Fibroblast of skin of scalp (primary cell): ENCODE data around the gene CMC1. TPM values are rescaled to one million over a fixed set of nuclear protein-coding genes. Genes with fewer than 3 reads are reported as not detected.
"Not testable (repeated sequence)": the region's sequence is repeated elsewhere in the genome, so short reads cannot be mapped to it uniquely, and the experiment has no call there.

Experiments
- DNase-seq: peaks from one replicate; pipeline ENCODE4 v3.0.0-alpha.2; 2013
- polyA plus RNA-seq, 2 experiments: library from polyadenylated mRNA; unstranded; fragments of 120-200 nt; gene quantifications; one replicate each; pipeline ENCODE4 v1.2.1, GENCODE V29; 2013; ENCODE audit not compliant: insufficient read length in 2 of 2

The CMC1 gene
- 22.3 TPM for polyA plus RNA-seq (2013, experiment 1 of 2; ENCODE audit: insufficient read length)
- polyA plus RNA-seq (2013, experiment 2 of 2; ENCODE audit: insufficient read length), result 20.5 TPM

DNA sequence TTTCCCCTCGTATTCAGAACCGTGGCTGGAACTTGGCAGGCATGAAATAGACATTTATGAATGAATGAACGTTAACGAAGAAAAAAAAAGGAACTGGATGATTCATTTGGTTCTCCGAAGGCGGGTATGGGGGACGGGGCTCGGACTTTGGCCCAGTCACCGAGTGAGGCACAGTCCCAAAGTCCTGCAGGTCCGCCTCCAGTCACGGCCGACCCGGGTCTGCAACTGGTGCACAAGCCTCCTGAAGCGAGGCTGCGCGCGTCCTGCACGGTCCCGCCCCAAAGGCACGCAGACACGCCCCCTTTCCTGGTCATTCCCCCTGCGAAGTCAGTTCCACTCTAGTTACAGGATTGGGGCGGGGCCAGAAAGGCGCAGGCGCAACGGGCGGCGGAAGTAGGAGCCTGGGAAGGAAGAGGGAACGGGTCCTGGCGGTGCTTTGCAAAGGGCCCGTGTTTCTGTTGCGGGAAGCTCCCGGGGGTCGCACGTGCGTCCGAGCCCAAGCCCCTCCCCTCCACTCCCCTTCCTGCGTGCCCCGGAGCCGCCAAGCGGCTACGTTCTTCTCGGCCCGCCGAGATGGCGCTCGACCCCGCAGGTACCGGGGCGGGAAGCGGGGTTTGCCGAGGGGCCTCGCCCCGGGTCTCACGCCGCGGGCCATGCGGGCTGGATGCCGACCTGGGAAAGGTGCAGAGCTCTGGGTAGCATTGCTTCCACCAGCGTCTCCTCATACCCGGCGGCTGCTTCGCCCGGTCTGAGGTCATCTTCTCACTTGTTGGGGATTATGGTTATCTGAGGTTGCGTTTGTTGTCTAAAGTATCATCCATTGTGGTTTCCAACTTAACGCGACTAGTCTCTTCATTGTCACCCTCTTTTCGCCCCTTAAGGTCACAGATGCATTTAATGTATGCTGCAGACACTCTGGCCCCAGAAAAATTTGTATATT, at the start of gene CMC1:
Gene CMC1, plus strand, starts transcription at position 399 of the 940 bp plus-strand sequence. Its CDS starts 175 bp downstream, at position 574.
- DNase-seq, result peak; percentile 97

DNA sequence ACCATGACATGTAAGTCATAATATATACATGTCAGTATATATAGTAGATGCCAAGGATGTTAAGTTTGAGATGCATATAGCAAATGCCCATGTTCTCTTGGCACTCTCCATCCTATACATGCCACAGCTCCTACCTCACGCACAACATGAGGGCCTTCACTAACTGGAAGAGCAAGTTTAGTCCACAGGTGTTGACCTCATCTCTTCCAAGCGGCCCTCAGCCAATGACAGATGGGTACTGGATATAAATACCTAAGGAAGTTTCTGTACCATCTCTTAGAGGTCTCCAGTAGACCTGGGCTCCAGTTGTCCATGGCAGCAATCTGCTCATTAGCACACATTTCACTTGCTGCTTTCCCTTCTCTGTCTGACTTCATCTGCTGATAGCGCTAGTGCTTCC, 43.3 kb upstream of the CMC1 start:
- DNase-seq, result no peak

DNA sequence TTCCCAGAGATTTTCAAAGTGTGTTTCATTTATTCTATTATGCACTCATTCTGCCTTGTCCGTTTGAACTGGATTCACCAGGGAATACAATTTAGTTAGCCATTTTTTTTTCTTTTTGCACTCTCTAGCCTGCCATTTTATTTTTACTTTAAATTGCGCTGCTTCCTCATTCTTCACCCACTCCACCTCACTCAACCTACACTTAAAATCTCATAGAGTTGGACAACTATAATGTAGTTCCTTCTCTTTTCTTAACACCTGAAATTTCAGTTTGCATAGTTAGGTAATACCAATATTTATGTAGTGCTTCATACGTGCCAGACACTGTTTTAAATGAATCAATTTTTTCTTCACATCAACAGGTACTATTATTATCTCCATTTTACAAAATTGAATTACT, 42.4 kb upstream of the CMC1 start:
- DNase-seq, result no peak

DNA sequence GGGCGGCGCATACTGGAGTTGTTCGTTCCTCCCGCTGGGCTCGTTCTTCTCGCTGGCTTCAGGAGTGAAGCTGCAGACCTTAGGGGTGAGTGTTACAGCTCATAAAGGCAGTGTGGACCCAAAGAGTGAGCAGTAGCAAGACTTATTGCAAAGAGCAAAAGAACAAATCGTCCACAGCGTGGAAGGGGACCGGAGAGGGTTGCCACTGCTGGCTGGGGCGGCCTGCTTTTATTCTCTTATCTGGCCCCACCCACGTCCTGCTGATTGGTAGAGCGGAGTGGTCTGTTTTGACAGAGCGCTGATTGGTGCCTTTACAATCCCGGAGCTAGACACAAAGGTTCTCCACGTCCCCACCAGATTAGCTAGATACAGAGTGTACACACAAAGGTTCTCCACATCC, 41.8 kb upstream of the CMC1 start:
- DNase-seq, result not testable (repeated sequence)

GRCh38 chr3:28200366-28200848, 41.0 kb upstream of the CMC1 start:
- DNase-seq, result not testable (repeated sequence)

GRCh38 chr3:28206479-28206878, 34.9 kb upstream of the CMC1 start:
- no peak for DNase-seq

DNA sequence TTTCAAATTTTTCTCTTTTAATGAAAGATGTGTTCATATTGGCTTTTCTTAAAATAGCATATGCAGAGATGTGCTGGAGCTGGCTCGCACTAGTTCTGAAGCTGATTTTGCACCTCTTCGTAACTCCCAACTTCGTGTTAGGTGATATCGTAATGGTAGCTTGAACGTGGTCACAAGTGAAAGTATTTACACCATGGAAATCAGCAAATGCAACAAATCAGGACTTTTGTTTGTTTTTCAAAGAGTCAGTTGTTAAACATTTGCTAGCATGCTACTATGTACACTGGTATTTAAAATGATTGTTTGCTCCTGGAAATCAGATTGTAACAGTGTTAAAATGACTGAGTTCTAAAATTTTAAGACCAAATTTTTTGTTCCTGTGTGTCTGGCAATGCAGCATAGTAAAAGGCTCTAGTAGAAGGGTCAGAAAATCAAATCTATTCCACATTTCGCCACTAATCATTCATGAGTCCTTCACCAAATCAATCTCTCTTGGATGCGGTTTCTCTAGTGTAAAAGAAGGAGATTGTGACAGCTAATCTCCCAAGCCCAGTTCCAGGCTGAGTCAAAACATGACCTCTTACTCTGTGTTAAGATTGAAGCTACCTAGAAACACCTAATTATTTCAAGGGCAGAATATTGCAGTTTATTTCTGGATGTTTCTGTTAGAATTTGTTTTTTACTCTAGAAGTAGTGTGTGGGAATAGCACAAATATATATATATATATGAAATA, 34.3 kb upstream of the CMC1 start:
- DNase-seq, result no peak

- DNase-seq, result no peak
Observed at GRCh38 chr3:28210968-28211713, 30.3 kb upstream of the CMC1 start.

- DNase-seq, result no peak
Observed at GRCh38 chr3:28212681-28213080, 28.7 kb upstream of the CMC1 start.

DNA sequence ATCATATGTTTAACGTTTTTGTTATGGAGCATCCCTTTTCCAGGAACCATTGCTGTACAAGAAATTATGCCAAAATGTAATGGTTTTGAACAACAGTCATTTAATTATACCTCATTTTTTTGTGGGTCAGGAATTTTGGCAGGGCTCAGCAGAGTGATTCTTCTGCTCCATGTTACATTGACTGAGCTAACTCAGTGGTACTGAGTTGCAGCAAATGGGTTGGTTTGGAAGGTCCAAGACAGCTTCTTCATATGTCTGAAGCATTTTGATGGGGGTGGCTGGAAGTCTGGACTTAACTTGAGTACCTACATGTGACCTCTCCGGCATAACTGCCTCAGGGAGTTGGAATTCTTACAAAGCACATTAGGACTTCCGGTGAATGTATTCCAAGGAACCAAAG, 26.0 kb upstream of the CMC1 start:
- DNase-seq, result no peak

GRCh38 chr3:28218071-28218916, 23.1 kb upstream of the CMC1 start:
- DNase-seq, result no peak

GRCh38 chr3:28218917-28219198, 22.6 kb upstream of the CMC1 start:
- no peak for DNase-seq

DNA sequence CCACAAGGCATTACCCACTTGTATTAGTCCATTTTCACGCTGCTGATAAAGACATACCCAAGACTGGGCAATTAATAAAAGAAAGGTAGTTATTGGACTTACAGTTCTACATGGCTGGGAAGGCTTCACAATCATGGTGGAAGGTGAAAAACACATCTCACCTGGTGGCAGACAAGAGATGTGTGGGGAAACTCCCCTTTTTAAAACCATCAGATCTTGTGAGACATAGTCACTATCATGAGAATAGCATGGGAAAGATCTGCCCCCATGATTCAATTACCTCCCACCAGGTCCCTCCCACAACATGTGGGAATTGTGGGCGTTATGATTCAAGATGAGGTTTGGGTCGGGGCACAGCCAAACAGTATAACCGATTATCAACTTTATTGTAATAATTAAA, 17.0 kb upstream of the CMC1 start:
- no peak for DNase-seq

DNA sequence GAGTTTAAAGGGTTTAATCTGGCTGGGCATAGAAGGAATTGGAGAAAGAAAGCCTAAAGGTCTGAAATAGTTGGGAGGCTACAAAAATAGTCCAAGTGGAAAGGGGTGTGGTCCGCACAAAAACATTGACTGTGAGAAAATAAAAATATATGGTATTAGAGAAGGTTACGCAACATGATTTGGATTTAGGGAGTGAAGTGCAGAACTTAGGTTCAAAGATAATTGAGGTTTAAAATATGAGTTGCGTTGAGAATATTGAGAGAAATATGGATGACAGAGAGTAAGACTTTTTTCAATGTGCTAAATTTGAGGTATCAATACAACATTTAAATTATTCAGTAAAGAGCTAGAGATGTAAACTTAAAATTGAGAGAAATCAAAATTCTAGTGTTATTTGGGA, 15.4 kb upstream of the CMC1 start:
- DNase-seq, result no peak

- DNase-seq, result no peak
Observed at GRCh38 chr3:28228623-28229022, 12.8 kb upstream of the CMC1 start.

GRCh38 chr3:28232659-28233058, 8.8 kb upstream of the CMC1 start:
- no peak for DNase-seq

GRCh38 chr3:28234454-28234853, 7.0 kb upstream of the CMC1 start:
- no peak for DNase-seq

DNA sequence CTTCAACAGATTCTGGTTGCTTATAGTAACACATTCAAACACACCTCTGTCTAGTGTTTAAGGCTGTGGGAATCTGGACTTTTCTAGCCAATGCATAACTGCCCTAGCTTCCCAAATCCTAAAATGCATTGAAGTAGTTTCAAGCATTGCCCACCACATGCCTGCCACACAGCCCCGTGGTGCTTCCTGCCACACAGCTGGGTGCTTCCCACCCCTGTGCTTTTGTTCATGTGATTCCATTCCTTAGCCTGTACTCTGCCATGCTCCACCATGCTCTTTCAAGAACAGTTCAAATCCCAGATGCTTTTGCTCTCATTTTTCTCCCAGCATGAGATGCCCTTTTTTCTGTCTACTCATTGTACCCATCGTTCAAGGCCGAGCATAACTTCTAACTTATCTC, 2.3 kb upstream of the CMC1 start:
- no peak for DNase-seq

DNA sequence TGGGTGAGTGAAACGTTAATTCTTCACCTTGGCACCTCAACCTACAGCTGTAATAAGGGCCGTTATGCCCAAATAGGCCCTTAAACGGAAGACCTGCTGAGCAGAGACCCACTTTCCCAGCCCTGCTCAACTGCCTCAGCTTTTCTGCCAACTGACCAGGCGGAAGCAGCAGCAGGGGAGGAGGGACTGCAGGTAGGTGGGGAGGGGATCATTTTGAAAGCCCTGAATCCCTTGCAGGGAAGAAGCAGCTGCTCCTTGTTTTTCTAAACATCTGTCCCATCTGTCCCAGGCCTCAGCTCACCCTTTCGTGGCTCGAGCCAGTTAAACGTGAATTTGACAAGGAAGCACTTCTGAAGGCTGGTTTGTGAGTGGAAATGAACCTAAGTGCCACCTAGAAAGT, 978 bp upstream of the CMC1 start:
- DNase-seq, result no peak

DNA sequence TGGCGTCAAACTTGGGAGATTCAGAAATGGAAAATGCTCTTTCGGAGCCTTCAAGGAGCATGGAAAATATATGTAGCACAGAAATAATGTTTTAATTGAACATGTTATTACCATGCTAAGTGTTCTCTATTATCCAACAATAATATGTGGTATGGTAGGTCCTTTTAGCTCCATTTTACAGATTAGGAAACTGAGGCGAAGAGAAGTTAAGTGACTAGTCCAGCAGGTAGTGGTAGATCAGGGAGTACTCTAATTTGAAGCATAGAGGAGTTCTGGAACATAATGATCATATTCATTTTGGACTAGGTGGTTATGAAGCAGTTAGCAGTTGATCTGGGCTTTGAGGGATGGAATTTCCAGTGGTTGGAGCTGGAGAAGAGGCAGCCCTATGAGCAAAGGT, 1.1 kb downstream of the CMC1 start:
- no peak for DNase-seq

- no peak for DNase-seq
Observed at GRCh38 chr3:28243424-28244106, 2.1 kb downstream of the CMC1 start.
